Measurements from ENCODE around the gene WASL.
A peak's percentile ranks its signal among the peaks of the same experiment; 100 is the strongest.

GRCh38 chr7:123749537-123749857 lies 694 bp upstream of the WASL start:
- TF ChIP-seq CTCF (IDR thresholded peaks at IDR 0.05) = peak in 1 of 4 experiments; percentile 11
- no peak for TF ChIP-seq POLR2A (IDR thresholded peaks at IDR 0.05)

Measured in uterus (tissue), 2 donors.